Breast epithelium (tissue), 3 donors: ENCODE results near the gene GRPEL1.

Source experiments
- POLR2A ChIP-seq: fragments of 450-650 bp; IDR thresholded peaks from one replicate; pipeline ENCODE4 v1.6.1; 2016; ENCODE audit warnings: antibody characterized with exemption, mild to moderate bottlenecking, moderate library complexity
- POLR2AphosphoS5 ChIP-seq, 3 donors: sonication (generic); formaldehyde crosslinking; IDR thresholded peaks; one replicate each; pipeline ENCODE4 v1.6.1; 2017; ENCODE audit warnings: antibody characterized with exemption in 3 of 3
- TF ChIP-seq, protein P1 (sequence below), 3 donors: fragments of 450-650 bp; IDR thresholded peaks; one replicate each; pipeline ENCODE4 v1.5.1; 2016 to 2017; ENCODE audit warnings: antibody characterized with exemption in 3 of 3, mild to moderate bottlenecking in 3 of 3, moderate library complexity in 3 of 3

DNA sequence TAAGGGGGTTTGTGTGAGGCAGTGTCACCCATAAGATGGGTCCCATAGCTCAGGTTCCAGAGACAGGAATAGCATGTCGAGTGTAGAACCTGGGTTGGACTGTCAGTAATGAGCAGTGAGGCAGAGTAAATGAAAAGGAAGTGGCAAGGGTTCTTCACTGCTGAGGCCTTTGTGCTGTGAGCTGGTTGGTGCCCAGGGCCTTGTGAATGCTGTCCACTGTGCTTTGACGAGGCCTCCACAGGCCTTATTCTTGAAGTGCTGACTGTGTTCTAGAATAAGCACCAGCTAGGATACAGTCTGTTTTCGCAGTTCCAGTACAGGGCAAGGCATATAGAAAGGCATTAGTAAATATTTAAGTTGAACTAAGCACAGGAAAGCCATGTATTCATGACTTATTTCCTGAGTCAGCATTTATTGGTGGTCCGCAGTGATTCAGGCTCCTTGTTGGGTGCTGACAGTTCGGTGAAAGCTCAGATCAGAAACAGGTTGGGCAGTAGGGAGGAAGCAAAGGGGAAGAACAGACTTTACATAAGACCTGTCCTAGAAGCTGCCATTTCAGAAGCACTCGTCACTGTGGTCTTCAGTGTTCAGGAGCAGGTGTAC is 50.3 kb downstream of the GRPEL1 start:
- TF ChIP-seq POLR2A (no peak), POLR2AphosphoS5 (IDR thresholded peaks at IDR 0.05) (no peak)
- TF ChIP-seq, protein P1, sequence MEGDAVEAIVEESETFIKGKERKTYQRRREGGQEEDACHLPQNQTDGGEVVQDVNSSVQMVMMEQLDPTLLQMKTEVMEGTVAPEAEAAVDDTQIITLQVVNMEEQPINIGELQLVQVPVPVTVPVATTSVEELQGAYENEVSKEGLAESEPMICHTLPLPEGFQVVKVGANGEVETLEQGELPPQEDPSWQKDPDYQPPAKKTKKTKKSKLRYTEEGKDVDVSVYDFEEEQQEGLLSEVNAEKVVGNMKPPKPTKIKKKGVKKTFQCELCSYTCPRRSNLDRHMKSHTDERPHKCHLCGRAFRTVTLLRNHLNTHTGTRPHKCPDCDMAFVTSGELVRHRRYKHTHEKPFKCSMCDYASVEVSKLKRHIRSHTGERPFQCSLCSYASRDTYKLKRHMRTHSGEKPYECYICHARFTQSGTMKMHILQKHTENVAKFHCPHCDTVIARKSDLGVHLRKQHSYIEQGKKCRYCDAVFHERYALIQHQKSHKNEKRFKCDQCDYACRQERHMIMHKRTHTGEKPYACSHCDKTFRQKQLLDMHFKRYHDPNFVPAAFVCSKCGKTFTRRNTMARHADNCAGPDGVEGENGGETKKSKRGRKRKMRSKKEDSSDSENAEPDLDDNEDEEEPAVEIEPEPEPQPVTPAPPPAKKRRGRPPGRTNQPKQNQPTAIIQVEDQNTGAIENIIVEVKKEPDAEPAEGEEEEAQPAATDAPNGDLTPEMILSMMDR (IDR thresholded peaks at IDR 0.05): no peak
